NCI-H69 (cell line): Measurements from ENCODE around the gene GSDMA.

ENCODE experiments used
- DNase-seq: peaks from one replicate; lab custom pipeline; 2025; lab: John Stamatoyannopoulos, UW

The GSDMA gene, protein sequence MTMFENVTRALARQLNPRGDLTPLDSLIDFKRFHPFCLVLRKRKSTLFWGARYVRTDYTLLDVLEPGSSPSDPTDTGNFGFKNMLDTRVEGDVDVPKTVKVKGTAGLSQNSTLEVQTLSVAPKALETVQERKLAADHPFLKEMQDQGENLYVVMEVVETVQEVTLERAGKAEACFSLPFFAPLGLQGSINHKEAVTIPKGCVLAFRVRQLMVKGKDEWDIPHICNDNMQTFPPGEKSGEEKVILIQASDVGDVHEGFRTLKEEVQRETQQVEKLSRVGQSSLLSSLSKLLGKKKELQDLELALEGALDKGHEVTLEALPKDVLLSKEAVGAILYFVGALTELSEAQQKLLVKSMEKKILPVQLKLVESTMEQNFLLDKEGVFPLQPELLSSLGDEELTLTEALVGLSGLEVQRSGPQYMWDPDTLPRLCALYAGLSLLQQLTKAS

DNA sequence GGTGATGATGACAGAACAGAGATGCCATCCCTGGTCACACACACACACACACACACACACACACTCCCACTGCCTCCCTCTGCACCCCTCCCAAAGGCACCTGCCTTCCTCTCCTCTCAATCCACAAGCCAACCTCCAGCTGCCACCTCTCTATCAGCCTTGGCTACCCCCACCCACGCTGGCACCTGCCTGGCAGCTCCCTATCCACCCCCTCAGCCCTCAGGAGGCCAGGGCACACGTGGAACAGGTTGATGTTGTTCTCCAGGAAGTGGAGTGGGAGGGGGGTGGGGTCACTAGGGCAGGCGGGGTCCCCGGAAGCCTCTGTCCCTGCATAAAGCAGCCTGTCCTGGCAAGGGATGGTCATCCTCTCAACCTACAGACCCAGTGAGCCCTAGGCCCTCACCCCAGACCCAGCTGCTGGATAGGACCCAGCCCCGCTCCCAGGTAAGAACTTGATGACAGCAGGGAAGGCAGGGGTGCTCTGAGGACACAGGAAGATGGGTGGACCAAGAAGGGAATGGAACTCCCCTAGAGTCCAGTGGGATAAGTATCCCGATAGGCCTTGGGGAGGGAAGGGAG, at the start of gene GSDMA:
TSS of gene GSDMA (plus strand) at position 363 of the 579 bp plus-strand sequence. CDS start 2,684 bp downstream, outside the sequence.
- DNase-seq, result no peak

DNA sequence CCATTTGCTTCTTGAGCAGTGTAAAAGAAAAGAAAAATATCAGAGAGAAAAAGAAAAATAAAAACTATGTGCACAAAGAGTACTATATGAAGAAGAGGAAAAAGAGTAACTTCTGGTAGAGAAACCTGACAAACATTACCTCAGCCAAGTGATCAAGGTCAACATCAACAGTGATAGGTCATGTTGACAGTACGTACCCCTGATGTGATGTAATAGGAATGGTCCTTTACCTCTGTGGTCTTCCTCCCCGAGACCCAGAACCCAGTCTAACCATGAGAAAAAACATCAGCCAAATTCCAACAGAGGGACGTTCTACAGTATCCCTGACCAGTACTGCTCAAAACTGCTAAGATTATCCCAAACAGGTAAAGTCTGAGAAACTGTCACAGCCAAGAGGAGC, 48.8 kb upstream of the GSDMA start:
- DNase-seq, result no peak

DNA sequence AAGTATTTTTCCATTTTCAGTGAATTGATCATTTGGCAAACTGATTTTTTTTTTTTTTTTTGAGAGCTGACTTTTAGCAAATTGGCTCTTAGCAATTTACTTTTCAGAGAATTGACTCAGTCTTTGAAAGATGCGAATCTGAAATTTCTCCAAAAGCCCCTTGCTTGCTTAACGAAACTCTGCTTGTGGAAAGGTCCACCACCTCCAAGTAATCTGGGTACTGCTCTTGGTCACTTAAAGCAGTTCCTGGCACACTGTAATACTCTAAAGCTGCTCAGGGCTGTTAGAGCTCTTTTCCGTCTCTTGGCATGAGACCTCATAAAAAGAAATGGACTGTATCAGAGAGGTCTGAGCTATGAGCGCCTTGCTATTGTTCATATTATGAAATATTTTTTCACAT, 47.2 kb upstream of the GSDMA start:
- DNase-seq, result no peak

DNA sequence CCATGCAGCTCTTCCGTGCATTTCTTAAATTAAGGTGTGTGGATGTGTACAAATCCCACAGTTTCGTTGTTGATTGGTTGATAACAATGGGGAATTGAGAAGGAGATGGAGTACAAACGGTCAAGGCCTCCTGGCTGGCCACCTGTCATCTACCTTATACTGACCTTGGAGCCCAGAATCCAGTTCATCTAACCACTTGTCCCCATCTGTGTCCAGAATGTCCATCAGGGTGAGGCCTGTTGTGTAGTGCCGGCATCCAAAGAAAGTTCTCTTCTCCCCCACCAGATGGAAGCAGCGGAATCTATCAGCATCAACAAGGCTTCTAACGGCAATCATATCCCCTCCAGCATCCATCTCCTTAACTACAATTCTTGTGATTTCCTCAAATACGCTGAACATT, 45.9 kb upstream of the GSDMA start:
- DNase-seq, result no peak

DNA sequence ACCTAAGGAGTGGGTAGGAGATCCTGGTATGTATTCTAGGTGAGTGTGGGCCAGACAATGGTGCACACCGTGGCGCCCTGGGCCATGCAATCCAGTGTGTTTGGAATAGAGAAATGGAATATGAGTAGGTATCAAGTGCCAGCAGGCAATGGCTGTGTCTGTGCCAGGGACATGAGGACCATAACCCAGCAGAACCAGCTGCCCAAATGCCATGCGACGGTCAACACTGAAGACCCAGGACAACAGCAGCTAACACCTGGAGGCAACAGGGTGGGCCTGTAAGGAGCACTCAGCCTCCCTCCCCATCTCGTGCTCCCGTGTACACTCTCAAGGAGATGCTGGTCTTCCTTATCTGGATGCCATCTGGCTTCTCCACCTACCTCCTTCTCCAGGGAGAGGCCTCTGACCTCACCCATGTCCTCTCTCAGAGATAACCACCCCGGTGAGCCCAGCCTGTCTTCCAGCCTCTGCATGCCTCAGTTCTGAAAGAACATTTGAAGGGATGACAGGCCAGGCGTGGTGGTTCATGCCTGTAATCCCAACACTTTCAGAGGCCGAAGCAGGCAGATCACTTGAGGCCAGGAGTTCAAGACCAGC, 43.6 kb upstream of the GSDMA start:
- DNase-seq, result no peak

DNA sequence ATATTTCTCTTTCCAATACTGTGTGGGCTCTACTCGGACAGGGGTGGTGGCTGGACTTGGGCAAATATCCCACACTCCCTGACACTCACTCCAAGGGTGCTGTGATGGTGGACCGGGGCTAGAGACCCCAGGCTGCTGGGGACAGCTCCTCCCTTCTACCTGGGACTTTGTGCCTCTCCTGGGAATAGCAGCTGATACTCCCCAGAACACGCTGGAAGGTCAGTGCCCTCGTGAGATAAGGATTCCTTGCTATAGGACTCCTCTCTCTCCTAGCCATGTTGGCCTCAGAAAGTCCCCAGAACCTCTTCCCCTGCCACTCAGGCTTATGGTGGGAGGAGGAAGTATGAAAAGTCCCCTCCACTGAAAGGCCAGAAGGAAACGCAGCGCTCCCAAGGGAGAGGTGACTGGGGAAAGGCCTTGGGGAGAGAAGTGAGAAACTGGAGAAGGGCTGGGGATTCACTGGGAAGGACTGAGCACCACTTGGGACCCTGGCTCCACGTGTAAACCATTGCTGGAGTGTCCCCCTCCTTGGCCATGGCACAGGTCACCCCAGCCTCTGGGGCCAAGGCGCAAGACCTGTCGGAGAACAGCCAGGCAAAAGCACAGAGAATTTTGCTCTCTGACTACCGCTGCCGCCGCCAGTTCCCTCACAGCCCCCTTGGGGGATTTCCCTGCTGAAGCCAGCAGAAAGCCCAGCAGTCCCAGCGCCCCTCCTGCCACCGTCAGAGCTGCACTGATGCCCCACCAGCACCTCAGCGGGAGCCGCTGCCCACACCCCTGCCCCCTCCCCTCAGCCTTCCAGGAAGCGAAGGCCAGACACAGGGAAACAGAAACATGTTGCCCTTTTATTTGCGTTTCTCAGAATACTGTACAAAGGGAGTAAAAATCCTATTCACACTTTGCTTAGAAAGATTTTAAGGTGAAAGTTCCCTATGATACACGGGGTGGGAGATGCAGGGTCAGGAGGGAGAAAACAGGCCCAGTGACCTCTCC, 42.3 kb upstream of the GSDMA start:
- no peak for DNase-seq

DNA sequence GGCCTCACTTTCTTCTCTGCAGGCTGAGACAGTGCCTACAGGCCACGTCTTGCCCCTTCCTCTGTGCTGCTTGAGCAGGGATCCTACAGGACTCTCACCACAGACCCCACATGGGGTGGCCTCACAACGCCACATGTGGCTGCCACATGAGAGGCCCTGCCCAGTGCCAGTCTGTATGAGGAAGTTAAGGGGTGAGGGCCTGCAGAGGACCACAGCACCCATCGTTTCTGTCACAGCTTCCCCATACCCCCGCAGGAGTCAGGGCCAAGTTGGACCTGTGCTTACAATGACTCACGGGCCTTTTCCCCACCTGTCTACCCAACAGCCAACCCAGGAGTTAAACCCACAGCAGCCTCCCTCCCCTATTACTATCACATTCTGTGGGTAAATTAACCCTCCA, 41.5 kb upstream of the GSDMA start:
- DNase-seq, result no peak

DNA sequence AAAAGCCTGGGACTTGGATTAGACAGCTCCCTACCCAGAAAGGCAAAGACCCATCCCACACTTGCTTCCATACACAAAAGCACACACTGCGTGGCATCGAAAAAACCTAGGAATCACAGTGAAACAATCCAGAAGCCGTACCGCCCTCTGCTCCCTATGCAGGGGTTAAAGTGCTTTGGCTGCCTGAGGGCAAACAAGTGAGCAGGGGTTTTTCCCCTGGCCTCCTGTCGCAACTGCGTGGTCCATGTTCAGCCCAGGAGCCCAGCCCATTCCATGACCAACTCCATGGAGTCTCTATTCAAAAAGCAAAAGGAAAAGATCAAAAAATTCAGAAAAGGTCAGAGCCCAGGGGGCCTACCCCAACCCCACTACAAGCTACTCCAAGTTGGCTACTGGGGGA, 40.8 kb upstream of the GSDMA start:
- no peak for DNase-seq

DNA sequence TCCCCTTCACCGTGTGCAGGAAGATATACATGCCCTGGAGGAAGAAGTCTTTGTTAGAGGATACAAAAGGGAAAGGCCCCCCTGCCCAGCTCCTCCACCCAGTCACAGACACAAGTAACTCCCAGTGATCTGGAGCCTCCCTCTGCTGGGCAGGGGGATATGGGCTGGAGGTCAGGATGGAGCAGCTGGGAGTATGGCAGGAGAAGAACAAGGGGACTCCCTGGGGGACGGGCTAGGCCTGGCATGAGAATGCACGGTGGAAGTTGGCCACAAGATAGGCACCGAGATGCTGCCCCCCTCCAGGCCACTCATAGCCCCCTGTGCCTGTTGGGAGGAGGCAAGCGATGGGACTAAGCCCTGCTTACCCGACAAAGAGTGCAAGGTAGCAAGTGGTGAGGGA, 39.6 kb upstream of the GSDMA start:
- DNase-seq, result no peak

DNA sequence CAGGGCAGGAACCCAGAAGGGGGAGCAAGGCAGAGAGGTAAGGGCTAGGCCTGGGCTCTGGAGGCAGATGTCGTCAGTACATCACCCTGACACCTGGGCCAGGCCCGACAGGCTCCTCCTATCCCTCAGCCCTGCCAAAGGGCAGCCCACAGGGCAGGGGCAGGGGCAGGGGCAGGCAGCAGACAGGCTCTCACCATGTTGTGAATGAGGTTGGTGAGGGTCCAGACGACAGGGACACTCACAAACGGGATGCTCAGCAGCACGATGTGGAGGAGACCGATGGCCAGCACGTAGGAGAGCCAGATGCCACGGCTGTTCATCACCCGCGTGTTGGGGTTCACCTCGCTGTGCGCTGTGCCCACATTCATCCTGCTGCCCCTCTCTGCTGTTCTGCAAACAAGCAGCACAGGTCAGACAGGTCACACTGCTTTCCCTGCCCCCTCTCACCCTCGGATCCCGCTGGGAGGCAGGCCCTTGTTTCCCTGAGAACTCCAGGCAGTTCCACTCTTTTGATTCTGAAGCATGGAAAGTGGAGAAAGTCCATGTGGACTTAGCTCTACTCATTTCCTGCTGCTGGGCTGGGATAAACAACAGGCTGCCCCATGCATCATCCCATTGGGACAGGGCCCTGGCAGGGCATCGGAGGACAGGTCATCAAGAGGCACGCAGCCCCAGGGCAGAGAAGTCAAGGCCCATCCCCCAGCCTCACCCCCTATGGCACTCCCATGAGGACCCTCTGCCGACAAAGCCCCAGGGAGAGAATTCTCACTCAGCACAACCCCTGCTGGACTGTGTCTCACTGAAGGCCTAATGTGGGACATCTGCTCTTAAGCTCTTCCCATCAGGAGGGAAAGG, 38.7 kb upstream of the GSDMA start:
- no peak for DNase-seq

DNA sequence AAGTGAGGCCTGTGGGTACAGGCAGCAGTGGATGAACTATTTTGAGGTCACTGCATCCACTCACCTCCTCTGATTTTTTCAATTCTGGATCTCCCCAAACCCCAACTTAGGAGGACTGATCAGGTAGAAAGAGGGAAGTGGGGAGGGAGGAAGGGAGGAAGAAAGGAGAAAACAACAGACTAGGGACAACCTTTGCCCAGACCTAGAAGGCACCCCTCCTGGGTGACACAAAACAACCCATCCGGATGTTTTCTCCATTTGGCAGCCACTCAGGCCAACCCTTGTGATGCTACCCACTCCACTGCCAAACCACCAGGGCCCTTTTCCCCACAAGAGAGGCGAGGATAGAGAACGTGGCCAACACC, 38.1 kb upstream of the GSDMA start:
- DNase-seq, result no peak

DNA sequence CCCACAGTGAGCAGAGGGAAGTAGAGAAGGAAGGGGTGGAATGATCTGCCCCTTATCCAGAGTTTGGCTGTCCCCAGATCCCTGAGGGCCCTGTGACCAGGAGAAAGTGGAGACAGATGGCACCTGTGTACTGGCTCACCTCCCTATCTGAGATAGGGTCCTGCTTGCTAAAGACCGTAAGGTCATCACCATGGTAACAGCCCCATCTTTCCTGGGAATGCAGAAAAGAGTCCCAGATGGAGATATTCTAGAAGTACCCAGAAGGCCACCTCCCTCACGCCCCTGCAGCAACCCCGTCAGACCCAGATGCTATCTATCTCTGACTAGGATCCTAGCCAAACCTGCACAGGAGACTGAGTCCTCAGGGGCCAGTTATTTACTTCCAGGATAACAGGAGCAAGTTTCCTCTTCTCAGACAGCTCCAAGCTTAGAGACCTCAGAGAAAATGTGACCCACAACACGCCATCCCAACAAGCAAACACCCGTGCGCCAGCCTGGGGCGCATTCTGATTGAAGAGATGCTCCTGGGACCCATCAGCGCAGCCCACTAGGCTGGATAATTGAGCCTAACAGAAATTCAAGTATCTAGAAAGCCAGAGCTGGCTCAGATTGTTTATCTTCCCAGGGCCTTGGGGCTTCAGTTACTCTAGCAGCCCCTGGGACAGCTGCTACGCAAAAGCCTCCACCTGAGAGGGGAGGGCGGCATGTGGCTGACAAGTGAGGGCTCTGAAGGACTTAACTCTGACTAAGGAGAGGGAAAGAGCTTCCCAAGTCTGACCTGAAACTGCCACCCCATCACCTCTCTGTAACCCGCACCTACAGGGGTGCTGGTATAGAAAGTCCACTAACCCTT, 37.3 kb upstream of the GSDMA start:
- DNase-seq, result peak; percentile 34

DNA sequence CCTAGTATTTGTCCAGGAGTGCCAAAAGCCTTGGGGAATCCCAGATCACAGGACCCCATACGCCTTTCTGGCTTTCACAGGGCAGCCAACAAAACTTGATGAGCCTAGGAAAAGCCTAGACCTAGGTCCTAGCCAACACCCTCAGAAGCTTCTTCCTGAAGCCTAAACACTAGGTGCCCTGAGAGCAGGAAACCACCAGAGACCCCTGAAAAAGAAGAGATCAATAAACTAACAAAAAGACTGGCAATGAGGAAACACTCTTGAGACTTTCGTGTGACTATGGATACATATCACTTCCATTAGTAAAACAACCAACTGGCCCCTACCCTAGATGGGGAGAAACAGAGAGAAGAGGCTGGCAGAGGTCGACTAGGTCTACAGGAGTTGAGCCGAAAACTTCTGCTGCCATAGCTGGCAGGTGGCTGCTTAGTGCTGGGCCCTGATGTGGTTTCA, 36.6 kb upstream of the GSDMA start:
- DNase-seq, result no peak

DNA sequence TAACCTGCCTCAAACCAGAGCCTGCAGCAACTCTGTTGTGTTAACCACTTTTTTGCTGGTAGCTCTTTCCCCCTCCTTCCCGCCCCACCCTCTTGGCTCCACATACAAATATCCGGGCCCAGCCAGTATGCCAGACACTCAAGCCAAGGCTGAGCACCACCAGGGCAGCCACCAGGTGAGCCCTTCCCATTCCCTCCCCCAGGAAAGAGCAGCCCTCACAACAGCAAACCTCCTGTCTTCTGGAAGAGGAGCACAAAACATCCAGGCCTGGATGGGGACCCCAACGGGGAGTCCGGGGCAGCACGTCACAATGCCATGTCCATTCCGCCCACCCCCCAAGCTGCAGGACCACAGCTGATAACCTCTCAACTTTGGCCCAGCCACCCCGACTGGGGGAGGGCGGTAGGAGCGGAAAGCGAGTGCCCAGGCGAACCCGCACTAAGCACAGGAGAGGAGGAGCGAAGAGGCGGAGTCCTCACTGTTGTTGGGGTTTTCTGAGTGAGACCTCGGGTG, 36.2 kb upstream of the GSDMA start:
- peak; percentile 32 for DNase-seq

DNA sequence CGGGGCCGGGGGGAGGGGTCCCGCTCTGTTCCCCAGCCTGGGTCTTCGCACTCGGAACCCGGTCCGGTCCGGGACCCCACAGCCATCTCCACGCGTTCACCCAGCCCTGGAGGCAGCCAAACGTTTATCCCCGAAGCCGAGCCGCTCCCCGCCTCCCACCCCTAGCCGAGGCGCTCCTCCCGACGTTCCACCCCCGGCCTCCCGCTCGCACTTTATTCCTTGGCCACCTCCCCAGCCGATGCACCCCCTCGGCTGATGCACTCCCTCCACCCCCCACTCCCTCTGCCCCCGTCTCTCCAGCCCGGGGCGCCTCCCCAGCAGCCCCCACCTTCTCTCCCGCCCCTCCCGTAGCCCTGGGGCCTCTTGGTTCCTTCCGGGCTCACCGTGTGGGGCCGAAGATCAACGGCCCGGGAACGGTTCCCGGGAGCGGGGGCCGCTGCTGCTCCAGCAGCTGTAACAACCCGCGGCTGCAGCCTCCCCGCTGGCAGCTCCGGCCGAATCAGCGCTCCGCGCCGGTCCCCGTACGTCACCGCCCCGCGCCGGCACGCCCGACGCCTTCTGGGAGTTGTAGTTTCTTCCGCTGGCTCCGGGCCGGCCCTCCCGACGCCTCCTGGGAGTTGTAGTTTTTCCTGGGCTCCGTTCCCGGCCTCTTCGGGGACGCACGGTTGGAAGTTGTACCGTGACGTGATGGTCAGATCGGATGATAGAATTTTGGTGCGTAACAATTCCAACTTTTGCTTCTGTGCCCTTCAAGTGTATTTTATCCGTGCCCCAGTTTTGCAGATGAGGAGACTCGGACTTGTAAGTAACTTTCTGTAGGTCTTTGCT, 35.5 kb upstream of the GSDMA start, which contains the start of the genes LRRC3C and ORMDL3:
TSS of gene LRRC3C (plus strand) at position 632 of the 828 bp plus-strand sequence. CDS start 13,792 bp downstream, outside the sequence.
TSS of gene ORMDL3 (minus strand) at position 501 of the 828 bp plus-strand sequence. CDS start 3,398 bp downstream, outside the sequence.
- peak; percentile 88 for DNase-seq

DNA sequence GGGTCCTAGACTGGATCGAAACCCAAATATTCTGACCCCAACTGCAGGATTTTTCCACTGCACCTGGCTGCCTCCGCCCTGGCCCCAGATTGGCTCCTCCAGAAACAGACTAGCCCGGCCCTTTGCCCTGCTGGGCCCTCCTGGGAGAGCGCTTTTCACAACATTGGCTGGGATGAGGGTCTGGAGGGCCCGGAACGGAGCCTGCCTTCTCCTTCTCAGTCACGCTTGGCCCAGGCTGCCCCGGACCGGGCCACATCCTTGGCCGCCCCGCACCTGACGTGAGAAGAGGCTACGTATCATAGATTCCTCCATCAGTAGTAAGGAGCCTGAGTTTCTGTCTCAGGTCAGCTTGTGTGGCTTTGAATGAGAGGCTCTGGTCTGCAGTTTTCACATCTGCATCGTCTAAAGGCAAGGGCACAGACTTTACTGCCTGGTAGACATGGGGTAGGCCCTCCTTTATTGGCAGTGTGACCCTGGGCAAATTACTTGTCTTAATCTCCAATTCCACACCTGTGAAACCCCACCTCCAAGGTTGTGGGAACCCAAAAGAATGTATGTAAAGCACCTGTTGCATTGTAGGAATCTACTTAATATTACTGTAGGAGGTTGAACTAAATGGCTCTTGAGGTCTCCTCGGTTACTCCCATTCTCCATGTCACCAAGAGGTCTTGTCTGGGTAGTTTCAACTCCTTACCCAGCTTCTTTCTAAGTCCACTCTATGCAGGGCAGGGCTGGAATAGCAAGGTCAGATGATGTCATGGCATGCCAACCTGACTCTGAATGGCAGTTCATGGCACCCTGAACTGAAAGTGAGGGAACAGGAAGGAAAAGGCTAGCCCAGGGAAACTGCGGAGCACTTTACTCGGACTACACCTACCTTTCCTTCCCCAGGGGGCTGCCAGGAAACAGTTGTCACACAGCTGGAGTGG, 34.6 kb upstream of the GSDMA start:
- no peak for DNase-seq

DNA sequence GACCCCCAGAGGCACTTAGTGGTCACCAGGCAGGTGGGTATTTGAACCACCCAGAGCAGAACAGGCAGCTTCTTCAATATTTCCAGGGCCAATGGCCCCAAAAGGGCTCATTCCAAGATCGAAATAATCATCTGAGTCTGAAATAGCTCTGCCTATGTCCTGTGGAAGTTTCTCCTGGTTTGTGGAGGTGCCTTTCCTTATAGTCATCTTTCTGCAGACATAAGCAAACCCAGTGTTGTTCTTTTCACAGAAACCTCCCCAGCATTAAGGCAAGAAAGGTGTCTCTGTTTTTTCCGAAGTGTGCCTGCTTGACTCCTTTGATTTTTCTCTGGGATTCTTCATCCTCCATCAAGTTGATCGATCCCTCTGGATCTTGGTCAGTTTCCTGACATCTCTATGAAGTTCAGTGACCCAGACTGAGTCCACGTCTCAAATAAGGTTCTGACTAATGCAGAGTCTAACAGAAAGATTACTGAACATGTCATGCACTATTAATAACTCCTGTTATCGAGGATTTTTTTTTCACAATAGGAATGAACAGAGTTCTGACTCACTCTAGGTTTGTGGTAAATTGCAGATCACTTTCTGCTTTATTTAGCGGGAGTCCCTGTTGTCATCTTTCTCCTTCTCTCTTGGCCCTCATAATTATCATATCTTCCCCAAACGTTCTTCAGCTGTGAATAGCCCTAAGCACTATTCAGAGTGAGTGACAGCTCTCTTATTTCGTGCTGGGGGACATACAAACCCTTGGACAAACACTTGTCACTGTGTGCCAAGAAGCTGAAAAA, 33.8 kb upstream of the GSDMA start:
- DNase-seq, result no peak
